GM23338 (cell line): Measurements from ENCODE around the gene MAP4K3. TPM values are rescaled to one million over a fixed set of nuclear protein-coding genes. Genes with fewer than 3 reads are reported as not detected.
A peak's percentile ranks its signal among the peaks of the same experiment; 100 is the strongest.

Source experiments
- ATAC-seq: fragments of 200-7000 bp; cut with Tn5 transposase; 3 replicates; pipeline ENCODE4 v1.9.1; 2020
- DNase-seq: peaks from one replicate; pipeline ENCODE4 v3.0.0-alpha.2; 2015; ENCODE audit warnings: low spot score
- H2AFZ ChIP-seq: fragments of 200-600 bp; sonication (generic); 2 replicates; pipeline ENCODE4 v1.8.0; 2016; ENCODE audit warnings: antibody characterized with exemption, mild to moderate bottlenecking, moderate library complexity
- H3F3A ChIP-seq: fragments of 200-600 bp; sonication (generic); replicated peaks from 2 replicates; pipeline ENCODE4 v1.8.0; 2017; ENCODE audit warnings: antibody characterized with exemption, mixed run types, low read depth
- H3K27ac ChIP-seq: fragments of 200-600 bp; sonication (generic); 2 replicates; pipeline ENCODE4 v1.6.1; 2016; ENCODE audit warnings: low read depth
- H3K27me3 ChIP-seq: fragments of 200-600 bp; sonication (generic); 2 replicates; pipeline ENCODE4 v1.8.0; 2016; ENCODE audit warnings: mild to moderate bottlenecking, mixed run types, moderate library complexity; ENCODE audit not compliant: insufficient read depth
- H3K36me3 ChIP-seq: fragments of 200-600 bp; sonication (generic); 2 replicates; pipeline ENCODE4 v1.8.0; 2016; ENCODE audit warnings: mild to moderate bottlenecking; ENCODE audit not compliant: insufficient read depth
- H3K4me1 ChIP-seq: fragments of 200-600 bp; sonication (generic); 2 replicates; pipeline ENCODE4 v1.8.0; 2016; ENCODE audit warnings: mild to moderate bottlenecking, moderate library complexity; ENCODE audit not compliant: insufficient read depth
- H3K4me2 ChIP-seq: fragments of 200-600 bp; sonication (generic); 2 replicates; pipeline ENCODE4 v1.7.1; 2017; ENCODE audit warnings: mixed run types
- H3K4me3 ChIP-seq: fragments of 200-600 bp; sonication (generic); 2 replicates; pipeline ENCODE4 v1.6.1; 2016; ENCODE audit warnings: mixed run types
- H3K79me2 ChIP-seq: fragments of 200-600 bp; sonication (generic); replicated peaks from 2 replicates; pipeline ENCODE4 v1.8.0; 2017; ENCODE audit warnings: mild to moderate bottlenecking; ENCODE audit not compliant: insufficient read depth
- H3K9me2 ChIP-seq: fragments of 200-600 bp; sonication (generic); 2 replicates; pipeline ENCODE4 v1.8.0; 2017; ENCODE audit not compliant: insufficient read depth
- H4K20me1 ChIP-seq: fragments of 200-600 bp; sonication (generic); replicated peaks from 2 replicates; pipeline ENCODE4 v1.8.0; 2017; ENCODE audit warnings: mild to moderate bottlenecking; ENCODE audit not compliant: insufficient read depth
- H3K27ac Mint-ChIP-seq: 2 replicates; pipeline ENCODE4 v1.8.0; 2020; ENCODE audit warnings: inconsistent platforms, mild to moderate bottlenecking, moderate library complexity, mixed read lengths
- H3K27me3 Mint-ChIP-seq: 3 replicates; pipeline ENCODE4 v1.8.0; 2022; ENCODE audit warnings: low read depth, mild to moderate bottlenecking, moderate library complexity, mixed read lengths, inconsistent platforms; ENCODE audit not compliant: insufficient read depth, poor library complexity
- H3K36me3 Mint-ChIP-seq: 3 replicates; pipeline ENCODE4 v1.8.0; 2021; ENCODE audit warnings: low read depth, mild to moderate bottlenecking, inconsistent platforms, moderate library complexity, mixed read lengths
- H3K4me1 Mint-ChIP-seq: 3 replicates; pipeline ENCODE4 v1.8.0; 2020; ENCODE audit warnings: mild to moderate bottlenecking, inconsistent platforms, mixed read lengths
- H3K4me3 Mint-ChIP-seq: 3 replicates; pipeline ENCODE4 v1.8.0; 2021; ENCODE audit warnings: moderate library complexity, mild to moderate bottlenecking, inconsistent platforms, mixed read lengths
- H3K9me3 Mint-ChIP-seq: 3 replicates; pipeline ENCODE4 v1.8.0; 2020; ENCODE audit warnings: moderate library complexity, mild to moderate bottlenecking, inconsistent platforms, mixed read lengths
- CREB1 ChIP-seq: fragments of 250-450 bp; sonication (Bioruptor Pico); IDR thresholded peaks from 2 replicates; pipeline ENCODE4 v1.5.0; 2020; ENCODE audit warnings: low read depth, mild to moderate bottlenecking, moderate library complexity
- JUNB ChIP-seq: IDR thresholded peaks from one replicate; pipeline ENCODE4 v1.6.1; 2016; ENCODE audit warnings: antibody characterized with exemption; ENCODE audit not compliant: unreplicated experiment
- POLR2AphosphoS5 ChIP-seq: IDR thresholded peaks from 2 replicates; pipeline ENCODE4 v1.6.1; 2016; ENCODE audit warnings: antibody characterized with exemption, low read depth
- polyA plus RNA-seq: library from polyadenylated mRNA; unstranded; fragments of >200 nt; fragmentation: Nextera tagmentation; extraction: Ambion mirVana; gene quantifications from 2 replicates; pipeline ENCODE4 v1.2.1, GENCODE V29; 2016
- total RNA-seq: library from RNA; depleted of rRNA; stranded (reverse); fragments of >200 nt; shearing (Covaris generic); gene quantifications from 2 replicates; pipeline ENCODE4 v1.2.3, GENCODE V29; 2014
- TF ChIP-seq, protein P1 (sequence below), 2 experiments: fragments of 200-600 bp in 1 of 2; sonication (generic) in 1 of 2; conservative IDR thresholded peaks; 2 replicates each; pipeline versions ENCODE4 v1.5.1 to v1.6.1; 2016 to 2017; ENCODE audit warnings: antibody characterized with exemption in 2 of 2, low read depth in 2 of 2, mild to moderate bottlenecking in 2 of 2, moderate library complexity in 1 of 2
- TF ChIP-seq, protein P2 (sequence below): IDR thresholded peaks from one replicate; pipeline ENCODE4 v1.6.1; 2018; ENCODE audit warnings: antibody characterized with exemption; ENCODE audit not compliant: unreplicated experiment

MAP4K3 gene
- total and polyA plus RNA-seq, 2 experiments from 2014 or later: 33.0 to 90.7 TPM

DNA sequence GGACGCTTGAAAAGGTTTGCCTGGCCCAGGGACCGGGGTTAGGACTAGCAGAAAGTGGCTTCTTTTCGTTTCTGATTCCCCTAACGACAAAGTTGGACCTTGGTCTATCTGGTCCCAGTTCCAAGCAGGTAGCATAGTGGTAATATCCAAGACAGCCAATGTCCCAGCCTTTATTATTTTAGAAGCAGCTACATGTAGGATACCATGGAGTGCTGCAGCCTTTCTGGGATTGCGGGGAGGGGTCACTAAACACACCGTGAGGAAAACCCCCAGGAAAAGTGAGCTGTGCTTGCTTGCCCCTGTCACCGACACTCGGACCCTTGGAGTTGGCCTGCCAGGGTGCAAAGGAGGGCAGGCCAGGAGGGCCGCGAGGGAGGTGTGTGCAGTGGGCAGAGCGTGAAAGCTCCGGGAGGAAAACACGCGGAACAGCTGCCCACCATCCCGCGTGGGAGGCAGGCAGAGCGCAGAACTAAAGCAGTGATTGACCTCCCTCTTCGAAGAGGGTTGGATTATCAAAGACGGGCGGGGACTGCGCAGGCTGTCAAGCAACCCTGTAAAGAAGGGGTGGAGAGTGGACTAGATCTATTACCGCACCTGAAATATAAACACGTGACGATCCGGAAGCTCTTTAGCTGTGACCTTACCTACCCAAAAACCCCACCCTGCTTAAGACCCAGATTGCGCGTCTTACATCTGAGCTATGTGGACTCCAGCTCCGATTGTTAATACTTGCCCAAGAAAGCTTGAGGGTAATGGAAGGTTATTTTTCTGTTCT, 624 bp upstream of the MAP4K3 start:
- Mint-ChIP-seq H3K4me3 (peak overlapping the region; percentile 92), H3K36me3 (peaks cover 9% of the 10 kb centered on the region), H3K9me3 (peaks cover 5% of the 10 kb centered on the region; the same call in 2 of the 3 replicates), H3K27me3 (peaks cover 1% of the 10 kb centered on the region), H3K27ac (no peak overlapping the region), H3K4me1 (peaks cover 49% of the 10 kb centered on the region)
- Histone ChIP-seq H2AFZ (peak overlapping the region; percentile 95), H3K27ac (no peak overlapping the region; the same call in 1 of the 2 replicates), H4K20me1 (peaks cover 33% of the 10 kb centered on the region), H3K79me2 (peaks cover 41% of the 10 kb centered on the region), H3K36me3 (no peaks in the 10 kb centered on the region), H3F3A (peaks cover 4% of the 10 kb centered on the region; the same call in 1 of the 2 replicates), H3K4me1 (peaks cover 48% of the 10 kb centered on the region), H3K4me3 (peak overlapping the region; percentile 84), H3K4me2 (peak overlapping the region; percentile 97), H3K27me3 (no peaks in the 10 kb centered on the region), H3K9me2 (no peaks in the 10 kb centered on the region)
- TF ChIP-seq CREB1 (CRISPR knock-in tag): no peak
- TF ChIP-seq, protein P1, sequence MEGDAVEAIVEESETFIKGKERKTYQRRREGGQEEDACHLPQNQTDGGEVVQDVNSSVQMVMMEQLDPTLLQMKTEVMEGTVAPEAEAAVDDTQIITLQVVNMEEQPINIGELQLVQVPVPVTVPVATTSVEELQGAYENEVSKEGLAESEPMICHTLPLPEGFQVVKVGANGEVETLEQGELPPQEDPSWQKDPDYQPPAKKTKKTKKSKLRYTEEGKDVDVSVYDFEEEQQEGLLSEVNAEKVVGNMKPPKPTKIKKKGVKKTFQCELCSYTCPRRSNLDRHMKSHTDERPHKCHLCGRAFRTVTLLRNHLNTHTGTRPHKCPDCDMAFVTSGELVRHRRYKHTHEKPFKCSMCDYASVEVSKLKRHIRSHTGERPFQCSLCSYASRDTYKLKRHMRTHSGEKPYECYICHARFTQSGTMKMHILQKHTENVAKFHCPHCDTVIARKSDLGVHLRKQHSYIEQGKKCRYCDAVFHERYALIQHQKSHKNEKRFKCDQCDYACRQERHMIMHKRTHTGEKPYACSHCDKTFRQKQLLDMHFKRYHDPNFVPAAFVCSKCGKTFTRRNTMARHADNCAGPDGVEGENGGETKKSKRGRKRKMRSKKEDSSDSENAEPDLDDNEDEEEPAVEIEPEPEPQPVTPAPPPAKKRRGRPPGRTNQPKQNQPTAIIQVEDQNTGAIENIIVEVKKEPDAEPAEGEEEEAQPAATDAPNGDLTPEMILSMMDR (conservative IDR thresholded peaks at IDR 0.05; ENCODE audit: low read depth in 2 of 2): no peak
- TF ChIP-seq POLR2AphosphoS5: no peak
- peak; percentile 1; the same call in 2 of the 3 replicates for ATAC-seq
- peak; percentile 22 for DNase-seq

DNA sequence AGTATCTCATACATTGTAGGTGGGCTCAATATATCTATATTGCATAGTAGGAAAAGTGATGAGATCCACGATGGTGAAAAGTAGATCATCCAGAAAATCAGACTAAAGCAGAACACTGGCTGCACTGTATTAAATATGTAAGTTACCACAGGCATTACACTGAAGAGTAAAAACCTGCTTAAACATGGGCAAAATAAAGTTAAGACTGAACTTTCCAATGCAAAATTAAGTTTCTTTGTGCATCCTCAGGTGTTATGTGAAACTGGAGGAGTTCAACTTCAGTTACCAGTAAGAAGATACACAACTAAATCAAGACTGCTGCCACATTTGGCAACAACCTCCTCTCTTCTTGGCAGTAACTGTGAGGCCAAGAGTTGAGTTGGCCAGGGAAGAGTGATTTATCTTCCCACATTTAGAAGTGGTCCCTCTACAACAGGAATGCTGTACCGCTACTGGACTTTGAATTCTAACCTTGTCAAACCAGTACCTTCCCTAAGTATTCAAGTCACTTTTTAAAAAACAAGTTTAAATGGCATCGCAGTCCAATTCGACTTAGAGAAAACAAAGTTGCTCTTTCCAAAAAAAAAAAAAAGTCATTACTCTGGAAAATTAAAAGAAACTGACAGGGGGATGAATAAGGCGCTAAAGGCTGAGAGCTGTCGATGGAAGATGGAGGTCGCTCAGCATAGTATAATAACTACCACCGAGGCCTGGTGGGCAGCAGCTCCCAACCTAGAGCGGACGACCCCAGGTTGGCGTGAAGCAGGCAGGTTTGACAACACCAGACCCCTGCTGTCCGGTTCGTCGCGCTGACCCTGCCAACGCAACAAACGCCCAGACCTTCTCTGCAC, 1.1 kb downstream of the MAP4K3 start:
- Histone ChIP-seq H2AFZ (no peak overlapping the region), H3K27me3 (no peaks in the 10 kb centered on the region), H3K36me3 (no peaks in the 10 kb centered on the region), H3K27ac (no peak overlapping the region), H3K9me2 (no peaks in the 10 kb centered on the region), H3F3A (peaks cover 4% of the 10 kb centered on the region), H3K4me2 (peak overlapping the region; percentile 94), H3K4me1 (peaks cover 64% of the 10 kb centered on the region), H3K4me3 (peak overlapping the region; percentile 84), H4K20me1 (peaks cover 43% of the 10 kb centered on the region), H3K79me2 (peaks cover 58% of the 10 kb centered on the region)
- ATAC-seq (peak; percentile 25), DNase-seq (no peak)
- no peaks in the 10 kb centered on the region for H3K9me3 Mint-ChIP-seq
- peak overlapping the region; percentile 92 for H3K4me3 Mint-ChIP-seq
- H3K4me1 Mint-ChIP-seq: peaks cover 65% of the 10 kb centered on the region
- H3K27ac Mint-ChIP-seq: peak overlapping the region; percentile 84
- H3K27me3 Mint-ChIP-seq: peaks cover 1% of the 10 kb centered on the region
- H3K36me3 Mint-ChIP-seq: peaks cover 3% of the 10 kb centered on the region; the same call in 1 of the 3 replicates
- TF ChIP-seq, protein P1 (conservative IDR thresholded peaks at IDR 0.05; ENCODE audit: low read depth in 2 of 2): no peak
- TF ChIP-seq, protein P2, sequence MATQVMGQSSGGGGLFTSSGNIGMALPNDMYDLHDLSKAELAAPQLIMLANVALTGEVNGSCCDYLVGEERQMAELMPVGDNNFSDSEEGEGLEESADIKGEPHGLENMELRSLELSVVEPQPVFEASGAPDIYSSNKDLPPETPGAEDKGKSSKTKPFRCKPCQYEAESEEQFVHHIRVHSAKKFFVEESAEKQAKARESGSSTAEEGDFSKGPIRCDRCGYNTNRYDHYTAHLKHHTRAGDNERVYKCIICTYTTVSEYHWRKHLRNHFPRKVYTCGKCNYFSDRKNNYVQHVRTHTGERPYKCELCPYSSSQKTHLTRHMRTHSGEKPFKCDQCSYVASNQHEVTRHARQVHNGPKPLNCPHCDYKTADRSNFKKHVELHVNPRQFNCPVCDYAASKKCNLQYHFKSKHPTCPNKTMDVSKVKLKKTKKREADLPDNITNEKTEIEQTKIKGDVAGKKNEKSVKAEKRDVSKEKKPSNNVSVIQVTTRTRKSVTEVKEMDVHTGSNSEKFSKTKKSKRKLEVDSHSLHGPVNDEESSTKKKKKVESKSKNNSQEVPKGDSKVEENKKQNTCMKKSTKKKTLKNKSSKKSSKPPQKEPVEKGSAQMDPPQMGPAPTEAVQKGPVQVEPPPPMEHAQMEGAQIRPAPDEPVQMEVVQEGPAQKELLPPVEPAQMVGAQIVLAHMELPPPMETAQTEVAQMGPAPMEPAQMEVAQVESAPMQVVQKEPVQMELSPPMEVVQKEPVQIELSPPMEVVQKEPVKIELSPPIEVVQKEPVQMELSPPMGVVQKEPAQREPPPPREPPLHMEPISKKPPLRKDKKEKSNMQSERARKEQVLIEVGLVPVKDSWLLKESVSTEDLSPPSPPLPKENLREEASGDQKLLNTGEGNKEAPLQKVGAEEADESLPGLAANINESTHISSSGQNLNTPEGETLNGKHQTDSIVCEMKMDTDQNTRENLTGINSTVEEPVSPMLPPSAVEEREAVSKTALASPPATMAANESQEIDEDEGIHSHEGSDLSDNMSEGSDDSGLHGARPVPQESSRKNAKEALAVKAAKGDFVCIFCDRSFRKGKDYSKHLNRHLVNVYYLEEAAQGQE: no peak
- TF ChIP-seq POLR2AphosphoS5: no peak
- TF ChIP-seq CREB1 (CRISPR knock-in tag): no peak
- no peak for TF ChIP-seq JUNB
